SK-N-SH (cell line): ENCODE measurements around the gene GLS2. TPM values are rescaled to one million over a fixed set of nuclear protein-coding genes. Genes with fewer than 3 reads are reported as not detected.

Experiments
- CTCF ChIA-PET: fragments of 300-600, 350-600 bp; formaldehyde crosslinking; extraction: SDS; loops from one replicate; lab custom pipeline; 2021; lab: Yijun Ruan, JAX
- POLR2A ChIA-PET: fragments of 350-600 bp; sonication (Branson Sonifier 250); formaldehyde crosslinking; extraction: SDS; loops from one replicate; lab custom pipeline; 2020; ENCODE audit warnings: antibody characterized with exemption, inconsistent platforms; lab: Yijun Ruan, JAX
- DNase-seq: peaks from one replicate; pipeline ENCODE4 v3.0.0; 2012
- H2AFZ ChIP-seq: fragments of 200-600 bp; sonication (generic); 2 replicates; pipeline ENCODE4 v1.8.1; 2016; ENCODE audit warnings: antibody characterized with exemption, mild to moderate bottlenecking, low read depth
- H3F3A ChIP-seq: fragments of 200-600 bp; sonication (generic); replicated peaks from 2 replicates; pipeline ENCODE3; 2016; ENCODE audit warnings: antibody characterized with exemption, mild to moderate bottlenecking; ENCODE audit not compliant: insufficient read depth
- H3K27ac ChIP-seq, 2 experiments: fragments of 200-500 bp in 1 of 2; fragments of 200-600 bp in 1 of 2; sonication (Bioruptor generic) in 1 of 2; sonication (generic), shearing (Covaris generic) in 1 of 2; 2 replicates each; pipeline versions ENCODE4 v1.5.1 to v1.6.1; 2014 to 2016; ENCODE audit warnings: low read depth in 2 of 2, inconsistent platforms in 1 of 2, low read length in 1 of 2, mild to moderate bottlenecking in 1 of 2, mixed read lengths in 1 of 2
- H3K27me3 ChIP-seq: fragments of 200-600 bp; sonication (generic), shearing (Covaris generic); 2 replicates; pipeline ENCODE4 v1.6.1; 2016; ENCODE audit warnings: mixed run types; ENCODE audit not compliant: insufficient read depth
- H3K36me3 ChIP-seq, 2 experiments: fragments of 200-500 bp in 1 of 2; fragments of 200-600 bp in 1 of 2; sonication (Bioruptor generic) in 1 of 2; sonication (generic) in 1 of 2; replicated peaks in 1 of 2; 2 replicates each; pipeline versions ENCODE3 to v1.5.1; 2014 to 2016; ENCODE audit warnings: low read length in 1 of 2, mild to moderate bottlenecking in 1 of 2; ENCODE audit not compliant: insufficient read depth in 2 of 2, control insufficient read depth in 1 of 2
- H3K4me1 ChIP-seq, 2 experiments: fragments of 200-500 bp in 1 of 2; fragments of 200-600 bp in 1 of 2; sonication (Bioruptor generic) in 1 of 2; sonication (generic), shearing (Covaris generic) in 1 of 2; 2 replicates each; pipeline versions ENCODE4 v1.5.1 to v1.6.1; 2014 to 2016; ENCODE audit warnings: low read depth in 1 of 2, low read length in 1 of 2, mixed run types in 1 of 2; ENCODE audit not compliant: insufficient read depth in 2 of 2, control insufficient read depth in 1 of 2
- H3K4me2 ChIP-seq: fragments of 200-600 bp; sonication (generic), shearing (Covaris generic); 2 replicates; pipeline ENCODE4 v1.6.1; 2017; ENCODE audit warnings: mixed run types
- H3K4me3 ChIP-seq, 2 experiments: fragments of 200-500 bp in 1 of 2; fragments of 200-600 bp in 1 of 2; sonication (Bioruptor generic) in 1 of 2; sonication (generic), shearing (Covaris generic) in 1 of 2; 2 replicates each; pipeline versions ENCODE4 v1.5.1 to v1.8.1; 2014 to 2016; ENCODE audit warnings: low read depth in 2 of 2, inconsistent platforms in 1 of 2, low read length in 1 of 2, mild to moderate bottlenecking in 1 of 2, mixed read lengths in 1 of 2, moderate library complexity in 1 of 2
- H3K79me2 ChIP-seq: fragments of 200-600 bp; sonication (generic); 2 replicates; pipeline ENCODE4 v1.8.1; 2017; ENCODE audit warnings: mild to moderate bottlenecking; ENCODE audit not compliant: insufficient read depth
- H3K9ac ChIP-seq: fragments of 200-600 bp; sonication (generic); 2 replicates; pipeline ENCODE4 v1.6.1; 2017; ENCODE audit warnings: mixed run types
- H3K9me2 ChIP-seq: fragments of 200-600 bp; sonication (generic); 2 replicates; pipeline ENCODE4 v1.6.1; 2017; ENCODE audit warnings: mixed run types
- H3K9me3 ChIP-seq: fragments of 200-600 bp; sonication (generic); 2 replicates; pipeline ENCODE4 v1.6.1; 2017; ENCODE audit warnings: mixed run types, mild to moderate bottlenecking, moderate library complexity
- H4K20me1 ChIP-seq: fragments of 200-600 bp; sonication (generic); 2 replicates; pipeline ENCODE4 v1.6.1; 2017; ENCODE audit warnings: mild to moderate bottlenecking, mixed run types; ENCODE audit not compliant: insufficient read depth
- ELF1 ChIP-seq: IDR thresholded peaks from 2 replicates; pipeline ENCODE4 v1.4.0; 2012
- EP300 ChIP-seq, 2 experiments: IDR thresholded peaks; 2 replicates each; pipeline versions ENCODE4 v1.4.0 to v1.6.1; 2012; ENCODE audit warnings: borderline replicate concordance in 1 of 2, low read depth in 1 of 2, low read length in 1 of 2
- EZH2phosphoT487 ChIP-seq: fragments of 200-600 bp; sonication (generic); IDR thresholded peaks from 2 replicates; pipeline ENCODE4 v1.6.1; 2017; ENCODE audit warnings: low read depth, mixed run types, mild to moderate bottlenecking, antibody characterized with exemption, moderate library complexity, borderline replicate concordance
- JUND ChIP-seq: IDR thresholded peaks from 2 replicates; pipeline ENCODE4 v1.4.0; 2012
- NRF1 ChIP-seq: IDR thresholded peaks from 2 replicates; pipeline ENCODE4 v1.6.1; 2012; ENCODE audit warnings: low read depth, mild to moderate bottlenecking, low read length
- RAD21 ChIP-seq: IDR thresholded peaks from 2 replicates; pipeline ENCODE4 v1.6.1; 2012; ENCODE audit warnings: mild to moderate bottlenecking, low read length
- REST ChIP-seq: IDR thresholded peaks from 2 replicates; pipeline ENCODE4 v1.6.1; 2012; ENCODE audit warnings: mild to moderate bottlenecking, low read depth, low read length, moderate library complexity
- RFX5 ChIP-seq: IDR thresholded peaks from 2 replicates; pipeline ENCODE4 v1.6.1; 2012; ENCODE audit warnings: mild to moderate bottlenecking, improper control_type of control experiment, low read length
- TCF12 ChIP-seq: IDR thresholded peaks from 2 replicates; pipeline ENCODE4 v1.4.0; 2012
- WGBS: methylation state at CpG from one replicate; pipeline ENCODE4 v1.1.6; 2017; ENCODE audit warnings: low lambda C conversion rate; 5-methylcytosine and 5-hydroxymethylcytosine counted together
- polyA plus RNA-seq, 3 experiments: library from polyadenylated mRNA; depleted of rRNA; stranded (reverse); fragments of >200 nt; gene quantifications; 2 replicates each; pipeline ENCODE4 v1.2.3, GENCODE V29; 2012

Gene GLS2
- polyA plus RNA-seq, 1 of the 3 experiments (the other 2 are of a cell fraction) = 2.1 TPM

GRCh38 chr12:56457817-56458216 is 30.1 kb downstream of the GLS2 start:
- no peak overlapping the region for H3K9ac ChIP-seq
- H2AFZ ChIP-seq = no peak overlapping the region
- ChIA-PET POLR2A (interaction anchor here (0.6 to 1.2 kb wide), 2 partner anchors 9 to 191 kb away, joined by 3 read pairs; partner anchors contain the start of gene TIMELESS), CTCF (no interaction called here)
- no peaks in the 10 kb centered on the region for H3K79me2 ChIP-seq
- H3K4me1 ChIP-seq = no peaks in the 10 kb centered on the region; a peak in 1 of 4 replicates
- DNase-seq = no peak
- no peaks in the 10 kb centered on the region for H3K36me3 ChIP-seq
- no peaks in the 10 kb centered on the region for H3K9me2 ChIP-seq
- H3K9me3 ChIP-seq = no peaks in the 10 kb centered on the region
- no peak overlapping the region for H3K27ac ChIP-seq
- H3K4me2 ChIP-seq = no peak overlapping the region
- no peak overlapping the region for H3K4me3 ChIP-seq
- H3F3A ChIP-seq = peaks cover 8% of the 10 kb centered on the region
- 75% methylated on average over 4 of the region's 4 CpGs for WGBS
- H4K20me1 ChIP-seq = no peaks in the 10 kb centered on the region
- H3K27me3 ChIP-seq = no peaks in the 10 kb centered on the region
- TF ChIP-seq EZH2phosphoT487 = no peak
- no peak for TF ChIP-seq NRF1
- no peak for TF ChIP-seq JUND
- TF ChIP-seq REST = no peak
- no peak for TF ChIP-seq RFX5
- no peak for TF ChIP-seq ELF1

- POLR2A ChIA-PET = no interaction called here
Observed at GRCh38 chr12:56454557-56454956, 33.4 kb downstream of the GLS2 start, which contains the start of gene MIP. Gene MIP (minus strand): TSS chr12:56454657. CDS start chr12:56454613, 44 bp downstream.

GRCh38 chr12:56451147-56451546 is 36.8 kb downstream of the GLS2 start:
- peaks cover 19% of the 10 kb centered on the region; the same call in 1 of the 2 replicates for H3K79me2 ChIP-seq
- H3K9ac ChIP-seq = no peak overlapping the region
- H3K27me3 ChIP-seq = no peaks in the 10 kb centered on the region
- DNase-seq = no peak
- no peak overlapping the region for H3K4me3 ChIP-seq
- no peak overlapping the region for H2AFZ ChIP-seq
- POLR2A ChIA-PET = no interaction called here
- no peak overlapping the region for H3K27ac ChIP-seq
- H3K9me2 ChIP-seq = no peaks in the 10 kb centered on the region
- peaks cover 3 to 8% of the 10 kb centered on the region in 2 experiments; a peak in 3 of 4 replicates for H3K4me1 ChIP-seq
- H3F3A ChIP-seq = peaks cover 7% of the 10 kb centered on the region
- CTCF ChIA-PET = interaction anchor here (0.9 to 3.3 kb wide), 3 partner anchors 10 to 262 kb away, joined by 3 to 32 read pairs (median 11); partner anchors contain the start of gene SMARCC2
- no peaks in the 10 kb centered on the region for H3K9me3 ChIP-seq
- WGBS = 71% methylated on average over 5 of the region's 5 CpGs
- no peak for TF ChIP-seq EP300 (IDR thresholded peaks at IDR 0.05; ENCODE audit: borderline replicate concordance in 1 of 2, low read depth in 1 of 2, low read length in 1 of 2)
- TF ChIP-seq TCF12 = no peak
- TF ChIP-seq, all 33 proteins: peak for 0
- Histone ChIP-seq H3K4me2 (no peak overlapping the region), H4K20me1 (no peaks in the 10 kb centered on the region), H3K36me3 (no peaks in the 10 kb centered on the region)

More at GRCh38 chr12:56454557-56454956, 33.4 kb downstream of the GLS2 start, which contains the start of gene MIP:
- no peak for DNase-seq
- Histone ChIP-seq H3K4me1 (peaks cover 3 to 8% of the 10 kb centered on the region in 2 experiments; a peak in 3 of 4 replicates), H3K27me3 (no peaks in the 10 kb centered on the region), H3F3A (no peaks in the 10 kb centered on the region), H3K9me2 (no peaks in the 10 kb centered on the region), H3K4me2 (no peak within 1 kb of the TSS), H4K20me1 (no peaks in the 10 kb centered on the region), H2AFZ (no peak within 1 kb of the TSS)
- TF ChIP-seq RAD21 = no peak
- TF ChIP-seq, all 33 proteins: peak for 0
- CTCF ChIA-PET = interaction anchor here (2.2 kb wide), 1 partner anchor 10 kb away, joined by 14 read pairs; no protein-coding TSS in a partner anchor
- Histone ChIP-seq H3K9ac (no peak within 1 kb of the TSS), H3K4me3 (no peak within 1 kb of the TSS), H3K79me2 (no peaks in the 10 kb centered on the region), H3K36me3 (no peaks in the 10 kb centered on the region), H3K27ac (no peak within 1 kb of the TSS), H3K9me3 (no peaks in the 10 kb centered on the region)
- 17% methylated on average over 2 of the region's 5 CpGs for WGBS
